ENCODE results near the gene RTRAF. TPM values are rescaled to one million over a fixed set of nuclear protein-coding genes. Genes with fewer than 3 reads are reported as not detected.

RTRAF gene
- total RNA-seq (2014; rRNA removed; shearing (Covaris generic)): 194 and 244 TPM in 2 replicates
- total RNA-seq (2022): 213 and 233 TPM in 2 replicates
- Bru-seq, nascent RNA: percentile 96 among the genes with signal in this experiment
- percentile 94 among the genes with signal in this experiment for BruChase-seq, experiment 1, labeled RNA remaining after a 6-hour chase
- percentile 88 among the genes with signal in this experiment for BruChase-seq, experiment 2, labeled RNA remaining after a 2-hour chase
- long read RNA-seq, full-length matches to known transcripts: 166 of 178 reads
- long read RNA-seq, partial matches to known transcripts: 6 of 178 reads
- long read RNA-seq, other reads (novel, unspliced or antisense): 6 of 178 reads

- no peaks in the 10 kb centered on the region for H3K9me2 ChIP-seq (ENCODE audit: insufficient read depth, low read length)
- peak within 1 kb of the TSS; percentile 44 for H3K27ac ChIP-seq (ENCODE audit: low read depth, low read length, poor library complexity, severe bottlenecking)
- POLR2A ChIA-PET: no interaction called here
- no peaks in the 10 kb centered on the region for H3K9me3 ChIP-seq (ENCODE audit: low read length)
- peak within 1 kb of the TSS; percentile 95 for H3K4me2 ChIP-seq (ENCODE audit: low read length)
- H2AFZ ChIP-seq (ENCODE audit: low read length): peak within 1 kb of the TSS; percentile 78
- no peak for TF ChIP-seq EZH2phosphoT487 (IDR thresholded peaks at IDR 0.05; ENCODE audit: borderline replicate concordance, low read depth, low read length)
- TF ChIP-seq CTCF (conservative IDR thresholded peaks at IDR 0.05; ENCODE audit: low read length): no peak
- peaks cover 30% of the 10 kb centered on the region for H3K4me1 ChIP-seq (ENCODE audit: insufficient read depth, low read length, poor library complexity, severe bottlenecking)
- CTCF ChIA-PET (ENCODE audit: unreplicated experiment): no interaction called here
- BruUV-seq (replicated peaks): no TSS peak
- intact Hi-C loops (cut with micrococcal nuclease; ENCODE audit: unreplicated experiment): loop anchor here (5.0 to 10.0 kb wide), 2 partner anchors 127 to 145 kb away; partner anchors contain the start of gene GNG2
- peaks cover 40% of the 10 kb centered on the region for H3K36me3 ChIP-seq (ENCODE audit: insufficient read depth, low read length)
- peaks cover 50% of the 10 kb centered on the region for H3K79me2 ChIP-seq (ENCODE audit: insufficient read depth, low read depth, low read length)
- DNase-seq (ENCODE audit: low spot score): peak; percentile 93
- H3K4me3 ChIP-seq (ENCODE audit: low read depth, low read length, poor library complexity, severe bottlenecking): peak within 1 kb of the TSS; percentile 97
- H4K20me1 ChIP-seq (ENCODE audit: insufficient read depth, low read length): peaks cover 21% of the 10 kb centered on the region; the same call in 1 of the 2 replicates
These were observed at the start of gene RTRAF for GRCh38 chr14:51989293-51990234. TSS of gene RTRAF (plus strand) at chr14:51989546. CDS start at chr14:51989640, 94 bp downstream.

GRCh38 chr14:51939755-51940301 is 49.5 kb upstream of the RTRAF start:
- CTCF ChIA-PET (ENCODE audit: unreplicated experiment): no interaction called here
- intact Hi-C loops (cut with micrococcal nuclease; ENCODE audit: unreplicated experiment): no loop called here
- TF ChIP-seq CTCF (conservative IDR thresholded peaks at IDR 0.05; ENCODE audit: low read length) (no peak), EZH2phosphoT487 (IDR thresholded peaks at IDR 0.05; ENCODE audit: borderline replicate concordance, low read depth, low read length) (no peak)
- H3K4me2 ChIP-seq (ENCODE audit: low read length): no peak overlapping the region
- no peak overlapping the region for H3K27ac ChIP-seq (ENCODE audit: low read depth, low read length, poor library complexity, severe bottlenecking)
- POLR2A ChIA-PET: interaction anchor here (0.6 to 0.7 kb wide), 2 partner anchors 37 to 79 kb away, joined by 3 to 4 read pairs; partner anchors contain the start of gene GNG2
- no peak for DNase-seq (ENCODE audit: low spot score)
- no peaks in the 10 kb centered on the region for H3K9me2 ChIP-seq (ENCODE audit: insufficient read depth, low read length)
- H3K4me1 ChIP-seq (ENCODE audit: insufficient read depth, low read length, poor library complexity, severe bottlenecking): no peaks in the 10 kb centered on the region
- H3K79me2 ChIP-seq (ENCODE audit: insufficient read depth, low read depth, low read length): no peaks in the 10 kb centered on the region
- H2AFZ ChIP-seq (ENCODE audit: low read length): no peak overlapping the region
- H3K4me3 ChIP-seq (ENCODE audit: low read depth, low read length, poor library complexity, severe bottlenecking): no peak overlapping the region
- no TSS peak for BruUV-seq (replicated peaks)
- H4K20me1 ChIP-seq (ENCODE audit: insufficient read depth, low read length): no peaks in the 10 kb centered on the region
- no peaks in the 10 kb centered on the region for H3K9me3 ChIP-seq (ENCODE audit: low read length)
- no peaks in the 10 kb centered on the region for H3K36me3 ChIP-seq (ENCODE audit: insufficient read depth, low read length)

All from OCI-LY7 (cell line).